CD4-positive, alpha-beta T cell treated with Interleukin-1 beta for 1 hour (primary cell): ENCODE measurements around the gene PDCD6IP.
"Not testable (repeated sequence)": the region's sequence is repeated elsewhere in the genome, so short reads cannot be mapped to it uniquely, and the experiment has no call there.

Experiments used
- DNase-seq, 2 donors: peaks; one replicate each; pipeline ENCODE4 v3.0.0-alpha.2; 2020 to 2022

The PDCD6IP gene

GRCh38 chr3:33857701-33858100, 59.3 kb downstream of the PDCD6IP start:
- DNase-seq = not testable (repeated sequence)

GRCh38 chr3:33858131-33858530, 59.7 kb downstream of the PDCD6IP start:
- no peak for DNase-seq

GRCh38 chr3:33860373-33861050, 62.1 kb downstream of the PDCD6IP start:
- no peak for DNase-seq

- DNase-seq = no peak
Measured at GRCh38 chr3:33865133-33865532, 66.7 kb downstream of the PDCD6IP start.

GRCh38 chr3:33868309-33868708, 69.9 kb downstream of the PDCD6IP start:
- DNase-seq = no peak

- no peak for DNase-seq
Measured at GRCh38 chr3:33869977-33870376, 71.5 kb downstream of the PDCD6IP start.

GRCh38 chr3:33874815-33875214, 76.4 kb downstream of the PDCD6IP start:
- DNase-seq = no peak

- DNase-seq = no peak
Measured at GRCh38 chr3:33875680-33876079, 77.2 kb downstream of the PDCD6IP start.

- no peak for DNase-seq
Measured at GRCh38 chr3:33877187-33877586, 78.8 kb downstream of the PDCD6IP start.

- DNase-seq = no peak
Measured at GRCh38 chr3:33879540-33879939, 81.1 kb downstream of the PDCD6IP start.

- DNase-seq = no peak
Measured at GRCh38 chr3:33881156-33882064, 83.0 kb downstream of the PDCD6IP start.

- no peak for DNase-seq
Measured at GRCh38 chr3:33882296-33882695, 83.9 kb downstream of the PDCD6IP start.

- peak in 1 of 2 donors; percentile 48 for DNase-seq
Measured at GRCh38 chr3:33883538-33883950, 85.1 kb downstream of the PDCD6IP start.

GRCh38 chr3:33883951-33884561, 85.6 kb downstream of the PDCD6IP start:
- DNase-seq = no peak

GRCh38 chr3:33884701-33885100, 86.3 kb downstream of the PDCD6IP start:
- DNase-seq = no peak

GRCh38 chr3:33885496-33885895, 87.1 kb downstream of the PDCD6IP start:
- DNase-seq = no peak

GRCh38 chr3:33886015-33886414, 87.6 kb downstream of the PDCD6IP start:
- DNase-seq = no peak

- no peak for DNase-seq
Measured at GRCh38 chr3:33887478-33887877, 89.0 kb downstream of the PDCD6IP start.

GRCh38 chr3:33889394-33890039, 91.1 kb downstream of the PDCD6IP start:
- DNase-seq = no peak

GRCh38 chr3:33892655-33893054, 94.2 kb downstream of the PDCD6IP start:
- no peak for DNase-seq

GRCh38 chr3:33895658-33896057, 97.2 kb downstream of the PDCD6IP start:
- DNase-seq = no peak

GRCh38 chr3:33897306-33897705, 98.9 kb downstream of the PDCD6IP start:
- DNase-seq = no peak

- no peak for DNase-seq
Measured at GRCh38 chr3:33898901-33899300, 100.5 kb downstream of the PDCD6IP start.
